Endodermal cell (in vitro differentiated cells): Measurements from ENCODE around the gene RXRA. TPM values are rescaled to one million over a fixed set of nuclear protein-coding genes. Genes with fewer than 3 reads are reported as not detected.

Experiments
- DNase-seq: peaks from one replicate; pipeline ENCODE4 v3.0.0-alpha.2; 2017
- H3K27ac ChIP-seq: 2 replicates; pipeline ENCODE4 v1.5.1; 2013; ENCODE audit warnings: mild to moderate bottlenecking, low read depth, low read length, moderate library complexity
- H3K27me3 ChIP-seq: 2 replicates; pipeline ENCODE4 v1.6.1; 2013; ENCODE audit warnings: mild to moderate bottlenecking, low read length, moderate library complexity; ENCODE audit not compliant: insufficient read depth, control insufficient read depth, poor library complexity, severe bottlenecking
- H3K36me3 ChIP-seq: 2 replicates; pipeline ENCODE4 v1.7.0; 2013; ENCODE audit warnings: mild to moderate bottlenecking, low read length, moderate library complexity; ENCODE audit not compliant: control insufficient read depth, insufficient read depth
- H3K4me1 ChIP-seq: one replicate; pipeline ENCODE4 v1.7.0; 2013; ENCODE audit warnings: low read length; ENCODE audit not compliant: control insufficient read depth, insufficient read depth
- H3K4me3 ChIP-seq: 2 replicates; pipeline ENCODE4 v1.5.1; 2013; ENCODE audit warnings: mild to moderate bottlenecking, low read length, moderate library complexity
- H3K9ac ChIP-seq: 2 replicates; pipeline ENCODE4 v1.6.1; 2013; ENCODE audit warnings: mild to moderate bottlenecking, low read length, moderate library complexity; ENCODE audit not compliant: poor library complexity, severe bottlenecking; ENCODE audit errors: extremely low read depth
- H3K9me3 ChIP-seq: 2 replicates; pipeline ENCODE4 v1.6.1; 2013; ENCODE audit warnings: mild to moderate bottlenecking, low read length, moderate library complexity; ENCODE audit not compliant: control insufficient read depth
- H3K27ac Mint-ChIP-seq: 2 replicates; pipeline ENCODE4 v1.8.0; 2020; ENCODE audit warnings: mixed read lengths
- H3K27me3 Mint-ChIP-seq: 2 replicates; pipeline ENCODE4 v1.8.0; 2021; ENCODE audit warnings: mild to moderate bottlenecking, mixed read lengths; ENCODE audit not compliant: insufficient read depth
- H3K36me3 Mint-ChIP-seq: 2 replicates; pipeline ENCODE4 v1.8.0; 2020; ENCODE audit warnings: low read depth, mixed read lengths
- H3K4me1 Mint-ChIP-seq: 2 replicates; pipeline ENCODE4 v1.8.0; 2020; ENCODE audit warnings: mixed read lengths
- H3K4me3 Mint-ChIP-seq: 2 replicates; pipeline ENCODE4 v1.8.0; 2020; ENCODE audit warnings: mild to moderate bottlenecking, moderate library complexity, mixed read lengths
- H3K9me3 Mint-ChIP-seq: 2 replicates; pipeline ENCODE4 v1.8.0; 2020; ENCODE audit warnings: mild to moderate bottlenecking, mixed read lengths
- WGBS, 2 experiments: methylation state at CpG; one replicate each; pipeline versions ENCODE4 v1.1.5 to v1.1.7; 2013; ENCODE audit warnings: missing lambda C conversion rate in 2 of 2, mixed read lengths in 1 of 2; ENCODE audit not compliant: insufficient coverage in 1 of 2, insufficient read length in 1 of 2; 5-methylcytosine and 5-hydroxymethylcytosine counted together
- total RNA-seq, 2 donors: library from RNA; stranded (reverse); fragmentation: NEBNext Ultra II Directional in 1 of 2; extraction: Animal tissue kit (Norgen Biotek cat#: 25700) in 1 of 2; gene quantifications; 2 replicates in 1 of 2; 3 replicates in 1 of 2; pipeline ENCODE4 v1.2.1, GENCODE V29; 2021
- TF ChIP-seq, protein P1 (sequence below): fragments of 200-600 bp; sonication (generic); conservative IDR thresholded peaks from 2 replicates; pipeline ENCODE4 v1.5.0; 2021; ENCODE audit warnings: antibody characterized with exemption, mild to moderate bottlenecking

RXRA gene
- total RNA-seq, 2 donors from 2014 or later = 58.3 to 70.6 TPM

DNA sequence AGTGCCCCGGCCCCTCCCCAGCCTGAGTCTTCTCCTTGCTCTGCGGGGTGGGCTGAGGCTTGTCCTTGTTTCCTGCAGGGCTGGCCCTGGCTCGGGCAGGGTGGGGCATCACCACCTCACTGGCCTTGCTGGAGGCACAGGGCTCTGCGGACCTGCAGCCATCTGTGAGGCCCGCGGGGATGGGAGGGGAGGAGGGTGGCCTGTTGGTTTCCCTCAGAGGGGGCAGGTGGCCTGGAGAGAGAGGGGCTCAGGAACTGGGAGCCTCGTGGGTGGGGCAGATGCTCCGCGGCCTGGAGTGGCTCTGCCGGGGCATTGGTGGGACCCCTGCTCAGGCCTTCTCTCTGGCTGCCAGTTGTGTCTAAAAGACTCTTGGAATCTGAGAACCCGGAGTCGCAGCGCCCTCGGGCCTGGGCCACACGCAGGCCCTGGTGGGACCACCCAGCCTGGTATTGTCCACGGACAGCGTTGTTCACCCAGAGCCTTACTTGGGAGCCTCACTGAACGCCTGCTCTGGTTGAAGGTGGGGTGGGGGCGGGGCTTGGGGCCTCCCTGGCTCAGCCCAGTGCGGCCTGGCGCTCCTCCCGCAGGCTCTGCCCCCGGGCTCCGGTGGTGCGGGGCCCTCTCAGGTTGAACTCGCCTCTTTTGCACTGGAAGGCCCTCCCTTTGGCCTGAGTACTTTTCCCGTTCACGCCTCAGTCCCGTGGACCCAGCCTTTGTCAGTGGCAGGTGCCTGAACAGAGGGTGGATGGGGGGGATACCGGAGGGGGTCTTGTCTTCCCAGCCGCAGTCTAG is 111.3 kb downstream of the RXRA start:
- no peak overlapping the region for H3K4me3 ChIP-seq
- Mint-ChIP-seq H3K4me1 (no peaks in the 10 kb centered on the region), H3K9me3 (no peaks in the 10 kb centered on the region), H3K36me3 (peaks cover 24% of the 10 kb centered on the region), H3K27ac (no peak overlapping the region), H3K4me3 (no peak overlapping the region), H3K27me3 (no peaks in the 10 kb centered on the region)
- no peak for DNase-seq
- no peaks in the 10 kb centered on the region for H3K9me3 ChIP-seq
- H3K9ac ChIP-seq = no peak overlapping the region
- H3K27ac ChIP-seq = peak overlapping the region; percentile 57
- TF ChIP-seq, protein P1, sequence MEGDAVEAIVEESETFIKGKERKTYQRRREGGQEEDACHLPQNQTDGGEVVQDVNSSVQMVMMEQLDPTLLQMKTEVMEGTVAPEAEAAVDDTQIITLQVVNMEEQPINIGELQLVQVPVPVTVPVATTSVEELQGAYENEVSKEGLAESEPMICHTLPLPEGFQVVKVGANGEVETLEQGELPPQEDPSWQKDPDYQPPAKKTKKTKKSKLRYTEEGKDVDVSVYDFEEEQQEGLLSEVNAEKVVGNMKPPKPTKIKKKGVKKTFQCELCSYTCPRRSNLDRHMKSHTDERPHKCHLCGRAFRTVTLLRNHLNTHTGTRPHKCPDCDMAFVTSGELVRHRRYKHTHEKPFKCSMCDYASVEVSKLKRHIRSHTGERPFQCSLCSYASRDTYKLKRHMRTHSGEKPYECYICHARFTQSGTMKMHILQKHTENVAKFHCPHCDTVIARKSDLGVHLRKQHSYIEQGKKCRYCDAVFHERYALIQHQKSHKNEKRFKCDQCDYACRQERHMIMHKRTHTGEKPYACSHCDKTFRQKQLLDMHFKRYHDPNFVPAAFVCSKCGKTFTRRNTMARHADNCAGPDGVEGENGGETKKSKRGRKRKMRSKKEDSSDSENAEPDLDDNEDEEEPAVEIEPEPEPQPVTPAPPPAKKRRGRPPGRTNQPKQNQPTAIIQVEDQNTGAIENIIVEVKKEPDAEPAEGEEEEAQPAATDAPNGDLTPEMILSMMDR = no peak
- 90 to 91% methylated on average over 16 to 31 of the region's 31 CpGs for WGBS, 2 experiments
- H3K27me3 ChIP-seq = no peaks in the 10 kb centered on the region
- peaks cover 14% of the 10 kb centered on the region for H3K36me3 ChIP-seq
- H3K4me1 ChIP-seq = no peaks in the 10 kb centered on the region

DNA sequence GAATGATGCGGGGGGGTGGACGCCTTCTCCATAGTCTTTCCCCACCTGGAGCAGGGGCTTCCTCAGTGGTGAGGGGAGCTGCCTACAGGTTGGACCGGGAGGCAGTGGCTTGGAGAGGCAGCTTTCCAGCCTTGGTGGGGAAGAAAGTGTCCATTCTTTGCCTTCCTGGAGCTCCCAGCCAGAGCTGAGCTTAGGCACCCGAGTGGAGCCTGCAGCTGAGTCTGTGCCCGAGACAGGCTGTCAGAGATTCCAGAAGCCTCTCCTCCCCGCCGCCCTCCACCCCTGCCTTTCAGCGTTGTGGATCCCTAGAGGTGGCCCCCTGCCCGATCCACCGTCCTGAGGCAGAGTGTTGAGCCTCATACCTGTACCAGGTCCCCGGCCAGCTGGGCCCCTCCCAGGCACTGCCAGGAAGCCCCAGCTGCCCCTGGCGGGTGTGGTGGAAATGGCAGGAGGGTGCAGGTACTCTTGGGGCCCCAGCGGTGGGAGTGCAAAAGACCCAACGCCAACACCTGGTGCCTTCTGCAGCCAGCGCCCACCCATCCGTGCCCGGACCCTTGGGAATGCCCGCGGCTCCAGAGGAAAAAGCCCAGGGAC is 112.0 kb downstream of the RXRA start:
- Histone ChIP-seq H3K4me1 (no peaks in the 10 kb centered on the region), H3K36me3 (peaks cover 14% of the 10 kb centered on the region), H3K27ac (peak overlapping the region; percentile 38), H3K4me3 (no peak overlapping the region), H3K9ac (no peak overlapping the region), H3K9me3 (no peaks in the 10 kb centered on the region), H3K27me3 (no peaks in the 10 kb centered on the region)
- 92 to 95% methylated on average over 12 to 19 of the region's 19 CpGs for WGBS, 2 experiments
- H3K36me3 Mint-ChIP-seq = peaks cover 18% of the 10 kb centered on the region
- H3K4me1 Mint-ChIP-seq = no peaks in the 10 kb centered on the region
- peak; percentile 80 for DNase-seq
- H3K27me3 Mint-ChIP-seq = no peaks in the 10 kb centered on the region
- H3K27ac Mint-ChIP-seq = no peak overlapping the region
- TF ChIP-seq, protein P1 = peak; percentile 47
- H3K9me3 Mint-ChIP-seq = no peaks in the 10 kb centered on the region
- no peak overlapping the region for H3K4me3 Mint-ChIP-seq

DNA sequence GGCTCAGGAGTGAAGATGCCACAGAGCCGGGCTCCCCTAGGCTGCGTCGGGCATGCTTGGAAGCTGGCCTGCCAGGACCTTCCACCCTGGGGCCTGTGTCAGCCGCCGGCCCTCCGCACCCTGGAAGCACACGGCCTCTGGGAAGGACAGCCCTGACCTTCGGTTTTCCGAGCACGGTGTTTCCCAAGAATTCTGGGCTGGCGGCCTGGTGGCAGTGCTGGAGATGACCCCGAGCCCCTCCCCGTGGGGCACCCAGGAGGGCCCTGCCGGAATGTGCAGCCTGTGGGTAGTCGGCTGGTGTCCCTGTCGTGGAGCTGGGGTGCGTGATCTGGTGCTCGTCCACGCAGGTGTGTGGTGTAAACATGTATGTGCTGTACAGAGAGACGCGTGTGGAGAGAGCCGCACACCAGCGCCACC is 113.1 kb downstream of the RXRA start:
- H3K4me1 ChIP-seq = no peaks in the 10 kb centered on the region

More for the DNA sequence above, 113.1 kb downstream of the RXRA start:
- no peak for DNase-seq
- Histone ChIP-seq H3K9ac (no peak overlapping the region), H3K27me3 (no peaks in the 10 kb centered on the region), H3K4me3 (no peak overlapping the region), H3K9me3 (no peaks in the 10 kb centered on the region), H3K27ac (no peak overlapping the region), H3K36me3 (peaks cover 6% of the 10 kb centered on the region)
- Mint-ChIP-seq H3K27ac (no peak overlapping the region), H3K36me3 (peaks cover 16% of the 10 kb centered on the region), H3K9me3 (no peaks in the 10 kb centered on the region), H3K4me3 (no peak overlapping the region), H3K27me3 (no peaks in the 10 kb centered on the region), H3K4me1 (no peaks in the 10 kb centered on the region)
- TF ChIP-seq, protein P1 = no peak
- WGBS, 2 experiments = 95 to 96% methylated on average over 22 to 23 of the region's 23 CpGs
